ENCODE data around the gene XYLT1.
"Not testable (repeated sequence)": the region's sequence is repeated elsewhere in the genome, so short reads cannot be mapped to it uniquely, and the experiment has no call there.

XYLT1 gene

DNA sequence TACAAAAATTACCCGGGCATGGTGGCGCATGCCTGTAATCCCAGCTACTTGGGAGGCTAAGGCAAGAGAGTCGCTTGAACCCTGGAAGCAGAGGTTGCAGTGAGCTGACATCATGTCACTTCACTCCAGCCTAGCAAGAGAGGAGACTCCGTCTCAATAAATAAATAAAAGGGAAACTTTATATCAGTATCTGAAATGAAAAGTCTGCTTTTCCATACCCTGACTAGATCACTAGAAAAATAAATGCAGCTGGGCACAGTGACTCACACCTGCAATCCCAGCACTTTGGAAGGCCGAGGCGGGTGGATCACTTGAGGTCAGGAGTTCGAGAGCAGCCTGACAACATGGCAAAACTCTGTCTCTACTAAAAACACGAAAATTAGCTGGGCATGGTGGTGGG, 36.8 kb upstream of the XYLT1 start:
- H2AFZ ChIP-seq (ENCODE audit: low read length, unreplicated experiment); H3K27ac ChIP-seq (ENCODE audit: low read depth, low read length); H3K4me3 ChIP-seq (ENCODE audit: low read depth, low read length); H3K36me3 ChIP-seq (ENCODE audit: insufficient read depth, low read length); H3K79me2 ChIP-seq (ENCODE audit: control insufficient read depth, insufficient read depth, low read length, unreplicated experiment); H3K27me3 ChIP-seq (ENCODE audit: insufficient read depth, low read length): not testable (repeated sequence)
- peaks cover 15% of the 10 kb centered on the region for H3K4me1 ChIP-seq (ENCODE audit: control insufficient read depth, insufficient read depth, low read length, unreplicated experiment)

DNA sequence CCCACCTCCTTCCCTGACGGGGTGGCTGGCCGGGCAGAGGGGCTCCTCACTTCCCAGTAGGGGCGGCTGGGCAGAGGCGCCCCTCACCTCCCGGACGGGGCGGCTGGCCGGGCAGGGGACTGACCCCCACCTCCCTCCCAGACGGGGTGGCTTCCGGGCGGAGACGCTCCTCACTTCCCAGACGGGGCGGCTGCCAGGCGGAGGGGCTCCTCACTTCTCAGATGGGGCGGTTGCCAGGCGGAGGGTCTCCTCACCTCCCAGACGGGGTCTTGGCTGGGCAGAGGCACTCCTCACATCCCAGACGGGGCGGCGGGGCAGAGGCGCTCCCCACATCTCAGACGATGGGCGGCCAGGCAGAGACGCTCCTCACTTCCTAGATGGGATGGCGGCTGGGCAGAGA, 35.1 kb upstream of the XYLT1 start:
- not testable (repeated sequence) for H3K36me3 ChIP-seq (ENCODE audit: insufficient read depth, low read length); H3K27me3 ChIP-seq (ENCODE audit: insufficient read depth, low read length); H3K79me2 ChIP-seq (ENCODE audit: control insufficient read depth, insufficient read depth, low read length, unreplicated experiment); H3K4me1 ChIP-seq (ENCODE audit: control insufficient read depth, insufficient read depth, low read length, unreplicated experiment); H2AFZ ChIP-seq (ENCODE audit: low read length, unreplicated experiment); H3K4me3 ChIP-seq (ENCODE audit: low read depth, low read length); H3K27ac ChIP-seq (ENCODE audit: low read depth, low read length)

DNA sequence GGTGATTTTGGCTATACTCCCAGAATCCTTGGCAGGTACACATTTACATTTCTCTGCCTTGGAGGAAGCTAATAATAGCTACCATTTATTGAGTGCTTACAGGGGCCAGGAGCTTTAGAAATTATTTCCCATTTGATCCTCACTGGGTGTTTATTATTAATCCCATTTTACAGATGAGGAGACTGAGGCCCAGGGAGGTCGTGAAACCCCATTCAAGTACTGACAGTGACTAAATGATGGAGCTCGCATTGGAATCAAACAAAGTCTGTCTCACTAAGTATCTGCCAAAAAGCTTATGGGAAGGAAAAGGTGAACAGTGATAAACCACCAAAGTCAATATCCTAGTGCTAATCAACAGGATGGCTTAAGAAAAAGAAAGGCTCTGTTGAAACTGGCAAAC, 33.3 kb upstream of the XYLT1 start:
- no peaks in the 10 kb centered on the region for H3K79me2 ChIP-seq (ENCODE audit: control insufficient read depth, insufficient read depth, low read length, unreplicated experiment)
- H3K4me1 ChIP-seq (ENCODE audit: control insufficient read depth, insufficient read depth, low read length, unreplicated experiment) = no peaks in the 10 kb centered on the region
- H3K27me3 ChIP-seq (ENCODE audit: insufficient read depth, low read length) = no peaks in the 10 kb centered on the region
- no peak overlapping the region for H3K4me3 ChIP-seq (ENCODE audit: low read depth, low read length)
- no peak overlapping the region for H2AFZ ChIP-seq (ENCODE audit: low read length, unreplicated experiment)
- H3K36me3 ChIP-seq (ENCODE audit: insufficient read depth, low read length) = no peaks in the 10 kb centered on the region
- H3K27ac ChIP-seq (ENCODE audit: low read depth, low read length) = no peak overlapping the region

DNA sequence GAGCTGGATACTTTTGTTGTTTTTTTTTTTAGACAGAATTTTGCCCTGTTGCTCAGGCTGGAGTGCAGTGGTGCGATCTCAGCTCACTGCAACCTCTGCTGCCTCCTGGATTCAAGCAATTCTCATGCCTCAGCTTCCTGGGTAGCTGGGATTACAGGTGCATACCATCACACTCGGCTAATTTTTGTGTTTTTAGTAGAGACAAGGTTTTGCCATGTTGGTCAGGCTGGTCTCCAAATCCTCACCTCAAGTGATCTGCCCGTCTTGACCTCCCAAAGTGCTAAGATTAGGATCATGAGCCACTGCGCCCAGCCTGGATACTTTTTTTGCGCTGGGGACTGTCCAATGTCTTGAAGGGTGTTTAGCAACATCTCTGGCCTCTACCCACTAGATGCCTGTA, 32.6 kb upstream of the XYLT1 start:
- H3K36me3 ChIP-seq (ENCODE audit: insufficient read depth, low read length) = no peaks in the 10 kb centered on the region
- no peak overlapping the region for H2AFZ ChIP-seq (ENCODE audit: low read length, unreplicated experiment)
- H3K27me3 ChIP-seq (ENCODE audit: insufficient read depth, low read length) = no peaks in the 10 kb centered on the region
- no peak overlapping the region for H3K27ac ChIP-seq (ENCODE audit: low read depth, low read length)
- no peaks in the 10 kb centered on the region for H3K79me2 ChIP-seq (ENCODE audit: control insufficient read depth, insufficient read depth, low read length, unreplicated experiment)
- H3K4me3 ChIP-seq (ENCODE audit: low read depth, low read length) = no peak overlapping the region
- H3K4me1 ChIP-seq (ENCODE audit: control insufficient read depth, insufficient read depth, low read length, unreplicated experiment) = no peaks in the 10 kb centered on the region

DNA sequence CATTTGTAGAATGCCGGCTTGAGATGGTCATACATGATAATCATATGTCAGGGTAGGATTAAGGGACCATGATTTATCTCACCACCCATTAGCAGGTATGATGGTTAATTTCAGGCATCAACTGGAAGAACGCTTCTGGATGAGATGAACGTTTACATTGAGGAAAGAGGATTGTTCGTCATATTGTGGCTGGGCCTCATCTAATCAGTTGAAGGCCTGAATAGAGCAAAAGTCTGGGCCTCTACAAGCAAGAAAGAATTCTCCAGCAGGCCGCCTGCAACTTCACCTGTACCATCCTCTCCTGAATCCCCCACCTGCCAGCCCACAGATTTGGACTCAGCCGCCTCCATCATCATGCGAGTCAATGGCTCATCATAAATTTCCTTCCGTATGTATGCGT, 30.6 kb upstream of the XYLT1 start:
- no peaks in the 10 kb centered on the region for H3K27me3 ChIP-seq (ENCODE audit: insufficient read depth, low read length)
- no peaks in the 10 kb centered on the region for H3K36me3 ChIP-seq (ENCODE audit: insufficient read depth, low read length)
- no peaks in the 10 kb centered on the region for H3K4me1 ChIP-seq (ENCODE audit: control insufficient read depth, insufficient read depth, low read length, unreplicated experiment)
- no peak overlapping the region for H3K4me3 ChIP-seq (ENCODE audit: low read depth, low read length)
- no peak overlapping the region for H2AFZ ChIP-seq (ENCODE audit: low read length, unreplicated experiment)
- no peak overlapping the region for H3K27ac ChIP-seq (ENCODE audit: low read depth, low read length)
- no peaks in the 10 kb centered on the region for H3K79me2 ChIP-seq (ENCODE audit: control insufficient read depth, insufficient read depth, low read length, unreplicated experiment)

DNA sequence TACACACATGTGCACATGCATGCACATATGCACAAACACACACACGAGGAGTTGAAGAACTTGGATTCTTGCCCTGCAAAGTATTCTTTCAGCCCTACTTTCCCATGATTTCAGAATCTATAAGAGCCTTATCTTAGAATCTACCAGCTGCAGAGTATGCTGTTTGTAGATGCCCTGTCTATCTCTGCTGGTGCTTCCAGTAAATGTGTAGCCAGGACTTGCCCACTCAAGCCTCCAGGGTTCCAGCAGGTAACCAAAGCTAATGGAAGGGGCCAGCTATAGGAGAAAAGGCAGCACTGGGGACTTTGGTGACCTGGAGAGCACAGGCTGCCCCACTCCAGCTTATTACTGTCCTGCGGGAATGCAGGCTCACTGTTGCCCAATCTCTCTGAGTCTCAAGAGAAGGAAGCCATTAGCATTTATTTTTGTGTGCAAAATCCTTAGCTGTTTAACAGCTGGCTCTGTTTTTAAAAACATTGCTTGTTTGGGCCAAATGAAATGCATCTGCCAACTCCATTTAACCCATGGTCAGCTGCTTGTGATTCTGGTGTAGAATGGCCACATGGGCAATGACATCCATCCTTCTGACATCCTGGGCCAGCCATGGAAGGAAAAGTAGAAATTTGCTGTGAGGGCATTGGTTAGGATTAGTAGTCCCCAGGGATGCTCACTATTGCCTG, 28.6 kb upstream of the XYLT1 start:
- H3K4me1 ChIP-seq (ENCODE audit: control insufficient read depth, insufficient read depth, low read length, unreplicated experiment) = no peaks in the 10 kb centered on the region
- no peaks in the 10 kb centered on the region for H3K79me2 ChIP-seq (ENCODE audit: control insufficient read depth, insufficient read depth, low read length, unreplicated experiment)
- no peaks in the 10 kb centered on the region for H3K36me3 ChIP-seq (ENCODE audit: insufficient read depth, low read length)
- H2AFZ ChIP-seq (ENCODE audit: low read length, unreplicated experiment) = no peak overlapping the region
- H3K4me3 ChIP-seq (ENCODE audit: low read depth, low read length) = no peak overlapping the region
- H3K27me3 ChIP-seq (ENCODE audit: insufficient read depth, low read length) = no peaks in the 10 kb centered on the region
- H3K27ac ChIP-seq (ENCODE audit: low read depth, low read length) = no peak overlapping the region

DNA sequence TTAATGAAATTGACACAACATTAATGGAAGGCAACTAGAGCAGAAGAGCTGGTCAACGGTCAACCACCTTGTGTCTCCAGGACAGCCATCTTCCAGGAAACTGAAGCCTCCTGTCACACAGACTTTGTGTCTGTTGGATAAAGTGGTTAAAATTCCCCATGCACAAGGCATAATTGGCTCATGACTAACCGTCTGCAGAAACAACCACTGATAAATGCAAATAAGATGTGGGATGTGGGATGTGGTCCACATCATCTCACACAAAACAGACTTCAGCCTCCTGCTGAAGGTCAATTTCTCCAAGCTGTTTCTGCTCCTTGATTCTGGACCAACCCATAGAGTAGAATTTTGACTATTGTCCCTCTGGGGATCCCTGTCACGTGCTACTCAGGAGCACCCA, 26.9 kb upstream of the XYLT1 start:
- Histone ChIP-seq H3K4me1 (ENCODE audit: control insufficient read depth, insufficient read depth, low read length, unreplicated experiment) (no peaks in the 10 kb centered on the region), H3K36me3 (ENCODE audit: insufficient read depth, low read length) (no peaks in the 10 kb centered on the region), H3K27me3 (ENCODE audit: insufficient read depth, low read length) (no peaks in the 10 kb centered on the region), H3K27ac (ENCODE audit: low read depth, low read length) (no peak overlapping the region), H2AFZ (ENCODE audit: low read length, unreplicated experiment) (no peak overlapping the region), H3K4me3 (ENCODE audit: low read depth, low read length) (no peak overlapping the region), H3K79me2 (ENCODE audit: control insufficient read depth, insufficient read depth, low read length, unreplicated experiment) (no peaks in the 10 kb centered on the region)

DNA sequence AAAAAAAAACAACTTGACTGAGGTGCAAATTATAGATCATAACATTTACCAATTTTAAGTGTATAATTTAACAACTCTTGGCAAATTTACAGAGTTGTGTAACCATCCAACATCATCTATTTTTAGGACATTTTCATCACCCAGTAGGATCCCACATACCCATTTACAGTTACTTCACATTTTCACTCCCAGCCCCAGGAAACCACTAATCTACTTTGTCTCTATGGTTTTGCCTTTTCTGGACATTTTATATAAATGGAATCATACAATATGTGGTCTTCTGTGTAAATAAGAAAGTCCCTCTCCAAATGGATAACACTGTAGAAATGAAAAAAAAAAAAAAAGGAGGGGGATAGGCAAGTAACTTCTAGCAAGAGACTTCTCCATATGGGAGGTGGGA, 26.1 kb upstream of the XYLT1 start:
- Histone ChIP-seq H3K36me3 (ENCODE audit: insufficient read depth, low read length) (no peaks in the 10 kb centered on the region), H3K27me3 (ENCODE audit: insufficient read depth, low read length) (no peaks in the 10 kb centered on the region), H3K4me3 (ENCODE audit: low read depth, low read length) (no peak overlapping the region), H2AFZ (ENCODE audit: low read length, unreplicated experiment) (no peak overlapping the region), H3K79me2 (ENCODE audit: control insufficient read depth, insufficient read depth, low read length, unreplicated experiment) (no peaks in the 10 kb centered on the region), H3K27ac (ENCODE audit: low read depth, low read length) (no peak overlapping the region), H3K4me1 (ENCODE audit: control insufficient read depth, insufficient read depth, low read length, unreplicated experiment) (no peaks in the 10 kb centered on the region)

DNA sequence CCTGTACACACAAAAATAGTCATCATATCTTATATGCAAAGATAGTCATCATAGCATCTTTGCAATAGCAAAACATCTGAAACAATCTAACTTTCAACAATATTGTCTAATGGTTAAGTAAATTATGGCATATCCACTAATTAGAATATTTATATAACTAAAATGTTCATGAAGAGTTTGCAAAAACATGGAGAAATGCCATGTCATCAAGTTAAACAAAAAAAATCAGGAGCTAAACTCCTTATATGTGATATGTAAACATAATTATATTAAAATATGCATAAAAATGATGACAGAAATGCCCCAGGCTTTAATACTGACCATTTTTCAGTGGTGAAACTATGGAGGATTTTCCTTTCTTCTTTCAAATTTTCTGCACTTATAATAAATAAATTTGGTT, 22.3 kb upstream of the XYLT1 start:
- Histone ChIP-seq H3K27me3 (ENCODE audit: insufficient read depth, low read length) (no peaks in the 10 kb centered on the region), H3K27ac (ENCODE audit: low read depth, low read length) (no peak overlapping the region), H2AFZ (ENCODE audit: low read length, unreplicated experiment) (no peak overlapping the region), H3K79me2 (ENCODE audit: control insufficient read depth, insufficient read depth, low read length, unreplicated experiment) (no peaks in the 10 kb centered on the region), H3K36me3 (ENCODE audit: insufficient read depth, low read length) (no peaks in the 10 kb centered on the region), H3K4me1 (ENCODE audit: control insufficient read depth, insufficient read depth, low read length, unreplicated experiment) (no peaks in the 10 kb centered on the region), H3K4me3 (ENCODE audit: low read depth, low read length) (no peak overlapping the region)

DNA sequence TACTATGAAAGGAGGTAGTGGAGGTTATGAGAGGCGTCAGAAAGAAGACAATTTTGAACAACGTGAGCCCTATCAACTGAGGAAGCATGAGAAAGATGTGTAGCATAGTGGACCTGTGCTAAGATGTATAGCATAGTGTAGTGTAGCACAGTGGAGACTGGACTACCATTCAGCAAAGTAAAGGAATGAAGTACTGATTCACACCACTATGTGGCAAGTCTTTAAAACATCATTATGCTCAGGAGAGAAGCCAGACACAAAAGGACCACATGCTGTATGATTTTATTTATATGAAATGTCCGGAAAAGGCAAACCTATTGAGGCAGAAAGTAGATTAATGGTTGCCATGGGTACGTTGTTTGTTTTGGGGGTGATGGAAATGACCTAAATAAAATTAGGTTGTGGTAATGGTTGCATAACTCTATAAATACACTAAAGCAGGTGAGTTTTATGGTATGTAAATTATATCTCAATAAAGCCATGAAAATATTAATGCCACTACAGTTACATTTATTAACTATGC, 20.4 kb upstream of the XYLT1 start:
- Histone ChIP-seq H2AFZ (ENCODE audit: low read length, unreplicated experiment) (no peak overlapping the region), H3K4me3 (ENCODE audit: low read depth, low read length) (no peak overlapping the region)

DNA sequence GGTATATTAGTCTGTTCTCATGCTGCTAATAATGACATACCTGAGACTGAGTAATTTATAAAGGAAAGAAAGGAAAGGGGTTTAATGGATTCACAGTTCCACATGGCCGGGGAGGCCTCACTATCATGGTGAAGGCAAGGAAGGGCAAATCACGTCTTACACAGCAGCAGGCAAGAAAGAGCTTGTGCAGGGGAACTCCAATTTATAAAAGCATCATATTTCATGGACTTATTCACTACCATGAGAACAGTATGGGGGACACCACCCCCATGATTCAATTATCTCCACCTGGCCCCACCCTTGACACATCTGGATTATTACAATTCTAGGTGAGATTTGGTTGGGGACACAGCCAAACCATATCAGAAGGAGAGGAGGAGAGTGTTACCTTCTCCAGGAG, 17.7 kb upstream of the XYLT1 start:
- no peak overlapping the region for H3K27ac ChIP-seq (ENCODE audit: low read depth, low read length)
- H2AFZ ChIP-seq (ENCODE audit: low read length, unreplicated experiment) = no peak overlapping the region
- no peaks in the 10 kb centered on the region for H3K36me3 ChIP-seq (ENCODE audit: insufficient read depth, low read length)
- no peaks in the 10 kb centered on the region for H3K4me1 ChIP-seq (ENCODE audit: control insufficient read depth, insufficient read depth, low read length, unreplicated experiment)
- no peaks in the 10 kb centered on the region for H3K79me2 ChIP-seq (ENCODE audit: control insufficient read depth, insufficient read depth, low read length, unreplicated experiment)
- peaks cover 3% of the 10 kb centered on the region; the same call in 1 of the 2 replicates for H3K27me3 ChIP-seq (ENCODE audit: insufficient read depth, low read length)
- no peak overlapping the region for H3K4me3 ChIP-seq (ENCODE audit: low read depth, low read length)

More for the DNA sequence above, 20.4 kb upstream of the XYLT1 start:
- no peaks in the 10 kb centered on the region for H3K27me3 ChIP-seq (ENCODE audit: insufficient read depth, low read length)
- H3K79me2 ChIP-seq (ENCODE audit: control insufficient read depth, insufficient read depth, low read length, unreplicated experiment) = no peaks in the 10 kb centered on the region
- H3K27ac ChIP-seq (ENCODE audit: low read depth, low read length) = no peak overlapping the region
- no peaks in the 10 kb centered on the region for H3K4me1 ChIP-seq (ENCODE audit: control insufficient read depth, insufficient read depth, low read length, unreplicated experiment)
- H3K36me3 ChIP-seq (ENCODE audit: insufficient read depth, low read length) = no peaks in the 10 kb centered on the region

Measured in ACC112 (cell line).